Astrocyte (in vitro differentiated cells and primary cell): ENCODE measurements around the gene MMP28. TPM values are rescaled to one million over a fixed set of nuclear protein-coding genes. Genes with fewer than 3 reads are reported as not detected.

Experiments
- DNase-seq: peaks from one replicate; pipeline ENCODE4 v3.0.0-alpha.2; 2010; ENCODE audit warnings: low read depth
- FAIRE-seq: peaks from 2 replicates; lab custom pipeline; 2011; peaks lifted over from hg19 to GRCh38; lab: Jason Lieb, UNC
- H2AFZ ChIP-seq: 2 replicates; pipeline ENCODE4 v1.6.0; 2012; ENCODE audit warnings: low read depth, low read length, inconsistent platforms
- H3K27ac ChIP-seq: 2 replicates; pipeline ENCODE4 v1.5.1; 2011; ENCODE audit warnings: low read depth, low read length, inconsistent platforms
- H3K27me3 ChIP-seq: 2 replicates; pipeline ENCODE4 v1.6.0; 2011; ENCODE audit warnings: low read length, inconsistent platforms; ENCODE audit not compliant: insufficient read depth
- H3K36me3 ChIP-seq: 2 replicates; pipeline ENCODE4 v1.5.1; 2011; ENCODE audit warnings: low read length, inconsistent platforms; ENCODE audit not compliant: insufficient read depth
- H3K4me1 ChIP-seq: 2 replicates; pipeline ENCODE4 v1.5.1; 2011; ENCODE audit warnings: low read length, inconsistent platforms; ENCODE audit not compliant: insufficient read depth
- H3K4me2 ChIP-seq: 2 replicates; pipeline ENCODE4 v1.6.0; 2012; ENCODE audit warnings: low read length, inconsistent platforms
- H3K4me3 ChIP-seq: 2 replicates; pipeline ENCODE4 v1.5.1; 2011; ENCODE audit warnings: low read depth, mild to moderate bottlenecking, low read length, inconsistent platforms; ENCODE audit not compliant: insufficient read depth
- H3K79me2 ChIP-seq: 2 replicates; pipeline ENCODE4 v1.6.0; 2012; ENCODE audit warnings: mild to moderate bottlenecking, low read length, inconsistent platforms; ENCODE audit not compliant: insufficient read depth
- H3K9ac ChIP-seq: 2 replicates; pipeline ENCODE4 v1.6.0; 2012; ENCODE audit warnings: mild to moderate bottlenecking, low read length, inconsistent platforms
- H3K9me3 ChIP-seq: 2 replicates; pipeline ENCODE4 v1.5.1; 2012; ENCODE audit warnings: low read depth, mild to moderate bottlenecking, low read length, inconsistent platforms; ENCODE audit not compliant: insufficient read depth
- H4K20me1 ChIP-seq: 2 replicates; pipeline ENCODE4 v1.6.0; 2012; ENCODE audit warnings: low read length, inconsistent platforms; ENCODE audit not compliant: insufficient read depth
- H3K27ac Mint-ChIP-seq: one replicate; pipeline ENCODE4 v1.8.0; 2021; ENCODE audit warnings: mild to moderate bottlenecking, mixed read lengths; ENCODE audit not compliant: unreplicated experiment
- H3K27me3 Mint-ChIP-seq: one replicate; pipeline ENCODE4 v1.8.0; 2021; ENCODE audit warnings: low read depth, mixed read lengths; ENCODE audit not compliant: unreplicated experiment
- H3K36me3 Mint-ChIP-seq: one replicate; pipeline ENCODE4 v1.8.0; 2021; ENCODE audit warnings: low read depth, mixed read lengths; ENCODE audit not compliant: unreplicated experiment
- H3K4me1 Mint-ChIP-seq: one replicate; pipeline ENCODE4 v1.8.0; 2021; ENCODE audit warnings: low read depth, mixed read lengths; ENCODE audit not compliant: unreplicated experiment
- H3K4me3 Mint-ChIP-seq: one replicate; pipeline ENCODE4 v1.8.0; 2021; ENCODE audit warnings: mild to moderate bottlenecking, moderate library complexity, mixed read lengths; ENCODE audit not compliant: unreplicated experiment
- H3K9me3 Mint-ChIP-seq: one replicate; pipeline ENCODE4 v1.8.0; 2021; ENCODE audit warnings: mild to moderate bottlenecking, mixed read lengths; ENCODE audit not compliant: unreplicated experiment
- EZH2 ChIP-seq: IDR thresholded peaks from 2 replicates; pipeline ENCODE4 v1.6.1; 2012; ENCODE audit warnings: mild to moderate bottlenecking, low read length, inconsistent platforms; ENCODE audit not compliant: insufficient read depth
- total RNA-seq: library from RNA; stranded (reverse); gene quantifications from 2 replicates; pipeline ENCODE4 v1.2.1, GENCODE V29; 2021
- TF ChIP-seq, protein P1 (sequence below): IDR thresholded peaks from 2 replicates; pipeline ENCODE4 v1.5.1; 2011; ENCODE audit warnings: low read depth, mild to moderate bottlenecking, inconsistent platforms, low read length, moderate library complexity; ENCODE audit not compliant: insufficient read depth

The MMP28 gene
- total RNA-seq, 1 donor from 2014 or later = 1.2 TPM

DNA sequence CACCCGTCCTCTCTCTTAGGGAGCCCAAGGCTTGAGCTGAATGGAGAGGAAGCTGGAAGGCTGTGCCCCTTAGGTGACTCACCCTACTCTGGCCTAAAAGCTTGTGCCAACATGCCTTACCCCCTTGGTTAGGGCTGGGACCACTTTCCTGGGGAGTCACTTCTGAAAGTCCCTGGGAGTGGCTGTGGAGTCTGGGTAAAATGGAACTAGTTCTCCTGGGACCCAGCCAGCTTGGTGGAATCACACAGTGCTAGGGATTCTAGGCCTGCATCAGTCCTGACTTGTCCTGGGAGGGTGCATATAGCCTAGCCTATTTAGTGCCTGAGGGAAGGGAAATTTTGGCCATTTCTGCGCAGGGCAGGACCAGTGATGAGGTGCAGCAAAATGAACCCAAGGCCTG is 10.5 kb downstream of the MMP28 start:
- no peak for DNase-seq
- Mint-ChIP-seq H3K4me1 (peaks cover 29% of the 10 kb centered on the region), H3K36me3 (no peaks in the 10 kb centered on the region), H3K9me3 (no peaks in the 10 kb centered on the region), H3K4me3 (no peak overlapping the region), H3K27ac (no peak overlapping the region), H3K27me3 (peaks cover 8% of the 10 kb centered on the region)
- no peaks in the 10 kb centered on the region for H3K9me3 ChIP-seq
- FAIRE-seq = no peak
- no peak overlapping the region for H3K4me2 ChIP-seq
- no peaks in the 10 kb centered on the region for H4K20me1 ChIP-seq
- H3K27ac ChIP-seq = no peak overlapping the region
- no peak overlapping the region for H2AFZ ChIP-seq
- H3K4me3 ChIP-seq = no peak overlapping the region
- peaks cover 24% of the 10 kb centered on the region for H3K4me1 ChIP-seq
- peaks cover 16% of the 10 kb centered on the region for H3K27me3 ChIP-seq
- no peaks in the 10 kb centered on the region for H3K79me2 ChIP-seq
- no peak overlapping the region for H3K9ac ChIP-seq
- no peaks in the 10 kb centered on the region for H3K36me3 ChIP-seq
- no peak for TF ChIP-seq EZH2
- TF ChIP-seq, protein P1, sequence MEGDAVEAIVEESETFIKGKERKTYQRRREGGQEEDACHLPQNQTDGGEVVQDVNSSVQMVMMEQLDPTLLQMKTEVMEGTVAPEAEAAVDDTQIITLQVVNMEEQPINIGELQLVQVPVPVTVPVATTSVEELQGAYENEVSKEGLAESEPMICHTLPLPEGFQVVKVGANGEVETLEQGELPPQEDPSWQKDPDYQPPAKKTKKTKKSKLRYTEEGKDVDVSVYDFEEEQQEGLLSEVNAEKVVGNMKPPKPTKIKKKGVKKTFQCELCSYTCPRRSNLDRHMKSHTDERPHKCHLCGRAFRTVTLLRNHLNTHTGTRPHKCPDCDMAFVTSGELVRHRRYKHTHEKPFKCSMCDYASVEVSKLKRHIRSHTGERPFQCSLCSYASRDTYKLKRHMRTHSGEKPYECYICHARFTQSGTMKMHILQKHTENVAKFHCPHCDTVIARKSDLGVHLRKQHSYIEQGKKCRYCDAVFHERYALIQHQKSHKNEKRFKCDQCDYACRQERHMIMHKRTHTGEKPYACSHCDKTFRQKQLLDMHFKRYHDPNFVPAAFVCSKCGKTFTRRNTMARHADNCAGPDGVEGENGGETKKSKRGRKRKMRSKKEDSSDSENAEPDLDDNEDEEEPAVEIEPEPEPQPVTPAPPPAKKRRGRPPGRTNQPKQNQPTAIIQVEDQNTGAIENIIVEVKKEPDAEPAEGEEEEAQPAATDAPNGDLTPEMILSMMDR = no peak

DNA sequence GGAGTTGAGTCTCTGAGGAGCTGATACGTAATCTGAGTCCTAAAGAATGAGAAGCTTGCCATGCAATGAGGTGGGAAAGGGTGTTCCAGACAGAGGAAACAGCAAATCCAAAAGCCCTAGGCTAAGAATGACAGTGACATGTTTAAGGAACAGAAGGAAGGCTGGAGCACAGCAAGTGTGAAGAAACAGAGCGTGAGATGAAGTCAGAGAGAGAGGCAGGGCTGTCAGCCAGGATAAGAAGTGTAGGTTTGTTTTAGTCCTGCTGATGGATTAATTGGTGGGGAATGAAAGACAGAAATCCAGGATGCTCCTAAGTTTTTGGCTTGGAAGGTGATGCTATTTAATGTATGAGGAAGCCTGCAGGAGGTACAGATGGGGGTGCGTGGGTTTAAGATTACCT is 14.5 kb downstream of the MMP28 start:
- Histone ChIP-seq H3K36me3 (no peaks in the 10 kb centered on the region), H3K4me3 (no peak overlapping the region), H3K4me1 (peaks cover 9% of the 10 kb centered on the region), H4K20me1 (no peaks in the 10 kb centered on the region), H3K27me3 (peaks cover 18% of the 10 kb centered on the region), H3K9me3 (no peaks in the 10 kb centered on the region), H3K9ac (no peak overlapping the region), H3K4me2 (no peak overlapping the region), H3K27ac (no peak overlapping the region), H2AFZ (no peak overlapping the region), H3K79me2 (no peaks in the 10 kb centered on the region)
- Mint-ChIP-seq H3K36me3 (no peaks in the 10 kb centered on the region), H3K27me3 (peaks cover 11% of the 10 kb centered on the region), H3K4me3 (no peak overlapping the region), H3K9me3 (no peaks in the 10 kb centered on the region), H3K27ac (no peak overlapping the region), H3K4me1 (peaks cover 20% of the 10 kb centered on the region)
- TF ChIP-seq EZH2 = no peak
- TF ChIP-seq, protein P1 = no peak
- FAIRE-seq = no peak
- no peak for DNase-seq

DNA sequence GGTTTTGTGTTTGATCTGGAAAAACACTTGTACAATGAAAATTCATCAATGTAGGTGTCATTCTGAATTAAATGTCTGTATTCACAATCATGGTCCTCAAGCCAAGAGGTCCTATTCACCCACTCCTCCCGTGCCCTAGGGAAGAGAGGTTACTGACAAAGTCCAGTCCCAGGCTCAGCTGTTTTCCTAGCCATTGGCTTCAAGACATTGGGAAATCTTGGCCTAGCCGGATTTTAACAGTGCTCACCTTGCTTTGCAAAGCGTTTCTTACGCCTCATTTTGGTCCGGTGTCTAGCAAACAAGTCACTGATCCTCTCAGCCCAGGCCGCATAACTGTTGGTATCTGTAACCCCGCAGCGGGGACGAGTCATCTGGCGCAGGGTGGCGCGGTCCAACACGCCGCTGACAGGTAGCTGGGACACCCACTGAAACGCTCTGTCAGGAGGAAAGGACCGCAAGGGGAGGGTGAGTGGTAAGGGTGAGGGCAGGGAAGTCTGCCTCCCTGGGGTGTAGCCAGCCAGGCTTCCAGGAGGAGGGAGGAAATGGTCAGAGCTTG is 16.7 kb downstream of the MMP28 start:
- no peak for TF ChIP-seq EZH2
- TF ChIP-seq, protein P1 = no peak
- H3K79me2 ChIP-seq = no peaks in the 10 kb centered on the region
- H3K4me2 ChIP-seq = peak overlapping the region; percentile 42
- no peaks in the 10 kb centered on the region for H3K36me3 Mint-ChIP-seq
- DNase-seq = peak; percentile 30
- no peak overlapping the region for H3K4me3 Mint-ChIP-seq
- no peaks in the 10 kb centered on the region for H3K9me3 Mint-ChIP-seq
- FAIRE-seq = no peak
- H3K4me1 Mint-ChIP-seq = peaks cover 37% of the 10 kb centered on the region
- peaks cover 25% of the 10 kb centered on the region for H3K4me1 ChIP-seq
- H2AFZ ChIP-seq = no peak overlapping the region
- peaks cover 11% of the 10 kb centered on the region for H3K27me3 Mint-ChIP-seq
- peaks cover 18% of the 10 kb centered on the region for H3K27me3 ChIP-seq
- H3K9ac ChIP-seq = no peak overlapping the region
- H3K9me3 ChIP-seq = no peaks in the 10 kb centered on the region
- no peak overlapping the region for H3K4me3 ChIP-seq
- no peaks in the 10 kb centered on the region for H3K36me3 ChIP-seq
- H3K27ac Mint-ChIP-seq = peak overlapping the region; percentile 81
- H3K27ac ChIP-seq = no peak overlapping the region
- H4K20me1 ChIP-seq = no peaks in the 10 kb centered on the region
